ENCODE results near the gene COX7B2. TPM values are rescaled to one million over a fixed set of nuclear protein-coding genes. Genes with fewer than 3 reads are reported as not detected.

Gene COX7B2
- total and polyA plus RNA-seq, 4 donors = not detected

GRCh38 chr4:46818604-46819003, 90.4 kb downstream of the COX7B2 start:
- TF ChIP-seq RXRA (IDR thresholded peaks at IDR 0.05) = no peak
- TF ChIP-seq ATF3 (IDR thresholded peaks at IDR 0.05) = no peak
- no peak for TF ChIP-seq FOXA1 (IDR thresholded peaks at IDR 0.05)
- no peak for TF ChIP-seq SP1 (IDR thresholded peaks at IDR 0.05)
- TF ChIP-seq NR2F2 (IDR thresholded peaks at IDR 0.05) = no peak
- no peak for TF ChIP-seq HNF4G (IDR thresholded peaks at IDR 0.05)

DNA sequence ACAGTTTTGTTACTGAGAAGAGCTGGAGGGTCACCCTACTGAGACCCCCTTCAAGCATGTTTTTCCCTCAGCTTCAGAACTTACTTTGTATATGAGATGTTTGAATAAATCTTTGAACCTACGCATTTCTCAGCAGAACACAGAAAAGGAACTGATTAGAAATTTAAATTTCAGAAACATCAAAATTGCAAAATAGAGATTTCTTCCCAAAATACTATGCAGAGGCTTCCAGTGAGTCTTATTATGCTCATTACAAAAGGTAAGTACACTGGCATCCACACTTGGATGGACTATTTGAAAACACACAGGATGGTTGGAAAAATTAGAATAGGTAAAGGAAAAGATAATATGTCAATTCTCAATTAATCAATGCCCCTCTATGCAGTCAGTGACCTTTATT, 91.2 kb downstream of the COX7B2 start:
- Histone ChIP-seq H3K4me3 (ENCODE audit: low read depth in 1 of 3, low read length in 3 of 3) (no peak overlapping the region), H3K36me3 (ENCODE audit: control insufficient read depth in 4 of 4, insufficient read depth in 3 of 4, low read depth in 1 of 4, low read length in 3 of 4) (no peaks in the 10 kb centered on the region), H3K27me3 (ENCODE audit: control insufficient read depth in 4 of 4, insufficient read depth in 4 of 4, low read length in 3 of 4) (no peaks in the 10 kb centered on the region), H3K9ac (ENCODE audit: low read depth in 1 of 2, low read length in 2 of 2) (no peak overlapping the region), H3K4me1 (ENCODE audit: control insufficient read depth in 4 of 4, insufficient read depth in 4 of 4, low read length in 3 of 4) (no peaks in the 10 kb centered on the region), H3K27ac (ENCODE audit: low read depth in 1 of 2, low read length in 2 of 2) (no peak overlapping the region), H3K9me3 (ENCODE audit: control insufficient read depth in 4 of 4, low read length in 3 of 4) (peaks cover 0 to 1% (median 0%) of the 10 kb centered on the region in 4 donors)
- 94% methylated on average over 1 of the region's 1 CpG for WGBS
- TF ChIP-seq ATF3 (IDR thresholded peaks at IDR 0.05) (no peak), RAD21 (IDR thresholded peaks at IDR 0.05) (no peak), HNF4A (conservative IDR thresholded peaks at IDR 0.05) (no peak), TAF1 (conservative IDR thresholded peaks at IDR 0.05) (no peak), JUND (IDR thresholded peaks at IDR 0.05) (no peak), HNF4G (IDR thresholded peaks at IDR 0.05) (no peak), SP1 (IDR thresholded peaks at IDR 0.05) (no peak), EGR1 (IDR thresholded peaks at IDR 0.05; ENCODE audit: low read depth in 2 of 2) (no peak), YY1 (IDR thresholded peaks at IDR 0.05) (no peak), FOXA1 (IDR thresholded peaks at IDR 0.05) (no peak), RXRA (IDR thresholded peaks at IDR 0.05) (no peak), CTCF (IDR thresholded peaks at IDR 0.05; ENCODE audit: low read depth, low read length, missing input control) (no peak), GABPA (IDR thresholded peaks at IDR 0.05 in 1 of 2, conservative IDR thresholded peaks at IDR 0.05 in 1 of 2) (no peak), FOXA2 (IDR thresholded peaks at IDR 0.05) (no peak), NR2F2 (IDR thresholded peaks at IDR 0.05) (no peak), ZBTB33 (IDR thresholded peaks at IDR 0.05) (no peak)
- TF ChIP-seq, protein P1, sequence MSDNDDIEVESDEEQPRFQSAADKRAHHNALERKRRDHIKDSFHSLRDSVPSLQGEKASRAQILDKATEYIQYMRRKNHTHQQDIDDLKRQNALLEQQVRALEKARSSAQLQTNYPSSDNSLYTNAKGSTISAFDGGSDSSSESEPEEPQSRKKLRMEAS (IDR thresholded peaks at IDR 0.05) = no peak
- TF ChIP-seq, protein P2, sequence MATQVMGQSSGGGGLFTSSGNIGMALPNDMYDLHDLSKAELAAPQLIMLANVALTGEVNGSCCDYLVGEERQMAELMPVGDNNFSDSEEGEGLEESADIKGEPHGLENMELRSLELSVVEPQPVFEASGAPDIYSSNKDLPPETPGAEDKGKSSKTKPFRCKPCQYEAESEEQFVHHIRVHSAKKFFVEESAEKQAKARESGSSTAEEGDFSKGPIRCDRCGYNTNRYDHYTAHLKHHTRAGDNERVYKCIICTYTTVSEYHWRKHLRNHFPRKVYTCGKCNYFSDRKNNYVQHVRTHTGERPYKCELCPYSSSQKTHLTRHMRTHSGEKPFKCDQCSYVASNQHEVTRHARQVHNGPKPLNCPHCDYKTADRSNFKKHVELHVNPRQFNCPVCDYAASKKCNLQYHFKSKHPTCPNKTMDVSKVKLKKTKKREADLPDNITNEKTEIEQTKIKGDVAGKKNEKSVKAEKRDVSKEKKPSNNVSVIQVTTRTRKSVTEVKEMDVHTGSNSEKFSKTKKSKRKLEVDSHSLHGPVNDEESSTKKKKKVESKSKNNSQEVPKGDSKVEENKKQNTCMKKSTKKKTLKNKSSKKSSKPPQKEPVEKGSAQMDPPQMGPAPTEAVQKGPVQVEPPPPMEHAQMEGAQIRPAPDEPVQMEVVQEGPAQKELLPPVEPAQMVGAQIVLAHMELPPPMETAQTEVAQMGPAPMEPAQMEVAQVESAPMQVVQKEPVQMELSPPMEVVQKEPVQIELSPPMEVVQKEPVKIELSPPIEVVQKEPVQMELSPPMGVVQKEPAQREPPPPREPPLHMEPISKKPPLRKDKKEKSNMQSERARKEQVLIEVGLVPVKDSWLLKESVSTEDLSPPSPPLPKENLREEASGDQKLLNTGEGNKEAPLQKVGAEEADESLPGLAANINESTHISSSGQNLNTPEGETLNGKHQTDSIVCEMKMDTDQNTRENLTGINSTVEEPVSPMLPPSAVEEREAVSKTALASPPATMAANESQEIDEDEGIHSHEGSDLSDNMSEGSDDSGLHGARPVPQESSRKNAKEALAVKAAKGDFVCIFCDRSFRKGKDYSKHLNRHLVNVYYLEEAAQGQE (IDR thresholded peaks at IDR 0.05) = no peak
- DNase-seq (ENCODE audit: low spot score) = no peak

More at GRCh38 chr4:46818604-46819003, 90.4 kb downstream of the COX7B2 start:
- 89% methylated on average over 4 of the region's 4 CpGs for WGBS
- Histone ChIP-seq H3K27me3 (ENCODE audit: control insufficient read depth in 4 of 4, insufficient read depth in 4 of 4, low read length in 3 of 4) (no peaks in the 10 kb centered on the region), H3K27ac (ENCODE audit: low read depth in 1 of 2, low read length in 2 of 2) (no peak overlapping the region), H3K9ac (ENCODE audit: low read depth in 1 of 2, low read length in 2 of 2) (no peak overlapping the region), H3K4me3 (ENCODE audit: low read depth in 1 of 3, low read length in 3 of 3) (no peak overlapping the region), H3K36me3 (ENCODE audit: control insufficient read depth in 4 of 4, insufficient read depth in 3 of 4, low read depth in 1 of 4, low read length in 3 of 4) (no peaks in the 10 kb centered on the region), H3K4me1 (ENCODE audit: control insufficient read depth in 4 of 4, insufficient read depth in 4 of 4, low read length in 3 of 4) (no peaks in the 10 kb centered on the region), H3K9me3 (ENCODE audit: control insufficient read depth in 4 of 4, low read length in 3 of 4) (peaks cover 0 to 1% (median 0%) of the 10 kb centered on the region in 4 donors)
- DNase-seq (ENCODE audit: low spot score) = no peak

All from liver (tissue), 9 donors.